ENCODE measurements around the gene BCAS3. TPM values are rescaled to one million over a fixed set of nuclear protein-coding genes. Genes with fewer than 3 reads are reported as not detected.

Gene BCAS3
- total RNA-seq, 1 experiment from 2014 or later: 26.3 TPM

DNA sequence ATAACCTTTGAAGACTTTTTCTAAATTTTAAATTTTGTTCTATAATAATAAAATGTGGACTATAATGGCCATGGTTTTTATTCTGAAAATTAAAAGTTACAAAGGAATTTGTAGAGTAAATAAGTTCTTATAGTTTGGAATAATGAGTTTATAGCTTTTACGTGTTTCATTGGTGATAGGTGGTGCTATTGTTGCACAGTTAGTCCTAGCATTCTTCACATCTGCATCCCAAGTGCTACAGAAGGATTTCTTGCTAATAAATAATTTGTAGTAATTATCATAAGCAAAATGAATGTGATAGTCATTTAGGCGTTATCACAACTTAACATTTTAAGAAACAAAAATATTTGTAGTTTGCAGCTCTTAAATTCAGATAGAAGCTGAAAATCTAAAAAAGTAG lies 67.9 kb downstream of the BCAS3 start:
- ChIA-PET POLR2A (no interaction called here), RAD21 (ENCODE audit: low non-redundant PET in 1 of 2, low total read pairs in 2 of 2, uncharacterized antibody in 2 of 2, unreplicated experiment in 2 of 2) (no interaction called here), CTCF (interaction anchor here (0.9 to 3.0 kb wide), 6 partner anchors 10 to 829 kb away, joined by 3 to 26 read pairs (median 4); no protein-coding TSS in a partner anchor)
- no peak overlapping the region for H2AFZ ChIP-seq (ENCODE audit: low read depth, low read length, poor library complexity, severe bottlenecking)
- H3K36me3 ChIP-seq (ENCODE audit: control insufficient read depth in 1 of 2, insufficient read depth in 2 of 2, low read length in 2 of 2): no peaks in the 10 kb centered on the region
- no peaks in the 10 kb centered on the region for H3K79me2 ChIP-seq (ENCODE audit: insufficient read depth, low read length)
- TF ChIP-seq, protein P1, sequence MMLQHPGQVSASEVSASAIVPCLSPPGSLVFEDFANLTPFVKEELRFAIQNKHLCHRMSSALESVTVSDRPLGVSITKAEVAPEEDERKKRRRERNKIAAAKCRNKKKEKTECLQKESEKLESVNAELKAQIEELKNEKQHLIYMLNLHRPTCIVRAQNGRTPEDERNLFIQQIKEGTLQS (IDR thresholded peaks at IDR 0.05): no peak
- TF ChIP-seq, protein P2, sequence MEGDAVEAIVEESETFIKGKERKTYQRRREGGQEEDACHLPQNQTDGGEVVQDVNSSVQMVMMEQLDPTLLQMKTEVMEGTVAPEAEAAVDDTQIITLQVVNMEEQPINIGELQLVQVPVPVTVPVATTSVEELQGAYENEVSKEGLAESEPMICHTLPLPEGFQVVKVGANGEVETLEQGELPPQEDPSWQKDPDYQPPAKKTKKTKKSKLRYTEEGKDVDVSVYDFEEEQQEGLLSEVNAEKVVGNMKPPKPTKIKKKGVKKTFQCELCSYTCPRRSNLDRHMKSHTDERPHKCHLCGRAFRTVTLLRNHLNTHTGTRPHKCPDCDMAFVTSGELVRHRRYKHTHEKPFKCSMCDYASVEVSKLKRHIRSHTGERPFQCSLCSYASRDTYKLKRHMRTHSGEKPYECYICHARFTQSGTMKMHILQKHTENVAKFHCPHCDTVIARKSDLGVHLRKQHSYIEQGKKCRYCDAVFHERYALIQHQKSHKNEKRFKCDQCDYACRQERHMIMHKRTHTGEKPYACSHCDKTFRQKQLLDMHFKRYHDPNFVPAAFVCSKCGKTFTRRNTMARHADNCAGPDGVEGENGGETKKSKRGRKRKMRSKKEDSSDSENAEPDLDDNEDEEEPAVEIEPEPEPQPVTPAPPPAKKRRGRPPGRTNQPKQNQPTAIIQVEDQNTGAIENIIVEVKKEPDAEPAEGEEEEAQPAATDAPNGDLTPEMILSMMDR (IDR thresholded peaks at IDR 0.05 in 2 of 3, conservative IDR thresholded peaks at IDR 0.05 in 1 of 3; ENCODE audit: borderline replicate concordance in 1 of 3, insufficient read depth in 1 of 3, low read depth in 2 of 3, low read length in 2 of 3): peak in 1 of 3 experiments; percentile 16; a peak in 1 of 6 replicates
- no peak for TF ChIP-seq EZH2 (IDR thresholded peaks at IDR 0.05)
- no peak for TF ChIP-seq FOSL1 (IDR thresholded peaks at IDR 0.05; ENCODE audit: low read depth)
- TF ChIP-seq ZNF274 (IDR thresholded peaks at IDR 0.05; ENCODE audit: low read depth, low read length): no peak
- no peak for TF ChIP-seq POLR2A (IDR thresholded peaks at IDR 0.05; ENCODE audit: borderline replicate concordance, extremely low read depth, insufficient read depth, insufficient read length)
- no peak for TF ChIP-seq ZFX (IDR thresholded peaks at IDR 0.05)
- no peak for TF ChIP-seq EGR1 (IDR thresholded peaks at IDR 0.05; ENCODE audit: low read depth)
- TF ChIP-seq RAD21 (IDR thresholded peaks at IDR 0.05; ENCODE audit: low read depth): peak; percentile 62
- TF ChIP-seq CEBPB (IDR thresholded peaks at IDR 0.05; ENCODE audit: low read depth): no peak
- TF ChIP-seq, protein P3, sequence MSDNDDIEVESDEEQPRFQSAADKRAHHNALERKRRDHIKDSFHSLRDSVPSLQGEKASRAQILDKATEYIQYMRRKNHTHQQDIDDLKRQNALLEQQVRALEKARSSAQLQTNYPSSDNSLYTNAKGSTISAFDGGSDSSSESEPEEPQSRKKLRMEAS (IDR thresholded peaks at IDR 0.05): no peak
- H3K4me2 ChIP-seq (ENCODE audit: low read length): no peak overlapping the region
- H3K9me3 ChIP-seq (ENCODE audit: control insufficient read depth in 1 of 2, insufficient read depth in 1 of 2, low read depth in 1 of 2, low read length in 2 of 2): no peaks in the 10 kb centered on the region
- intact Hi-C loops (cut with micrococcal nuclease): no loop called here
- no peak overlapping the region for H3K27ac ChIP-seq (ENCODE audit: low read depth, low read length)
- BruUV-seq (replicated peaks): no TSS peak
- no peak for DNase-seq (ENCODE audit: low read depth, low spot score)
- no peak overlapping the region for H3K4me3 ChIP-seq (replicated peaks in 1 of 2; ENCODE audit: low read depth in 1 of 2, low read length in 2 of 2)
- H3K9me2 ChIP-seq (ENCODE audit: insufficient read depth): no peaks in the 10 kb centered on the region
- no peak for ATAC-seq
- H3K9ac ChIP-seq (ENCODE audit: low read length): no peak overlapping the region
- H3K27me3 ChIP-seq (ENCODE audit: insufficient read depth, low read length): no peaks in the 10 kb centered on the region
- H3K4me1 ChIP-seq (ENCODE audit: control insufficient read depth in 1 of 2, insufficient read depth in 2 of 2, low read length in 2 of 2): peaks cover 11 to 17% of the 10 kb centered on the region in 2 experiments
- no peaks in the 10 kb centered on the region for H4K20me1 ChIP-seq (ENCODE audit: insufficient read depth)

Measured in HCT116 (cell line).